K562 treated with DMSO at 1 percent for 12 hours (cell line): ENCODE data around the gene GPX6. TPM values are rescaled to one million over a fixed set of nuclear protein-coding genes. Genes with fewer than 3 reads are reported as not detected.

Experiments
- total RNA-seq: library from RNA; unstranded; fragments of 300-600 nt; gene quantifications from 2 replicates; pipeline ENCODE4 v1.2.3, GENCODE V29; 2022; ENCODE audit not compliant: insufficient read depth

GPX6 gene
- not detected in 2 replicates for total RNA-seq

GRCh38 chr6:28515676-28516075 is at the start of gene GPX6:
Gene GPX6 (minus strand): TSS chr6:28515793. CDS start chr6:28515743, 50 bp downstream.

GRCh38 chr6:28525496-28526039 is 10.0 kb upstream of the GPX6 start, which contains the start of gene GPX5:
Gene GPX5 (plus strand): TSS chr6:28525881. CDS start chr6:28526014, 133 bp downstream.

Other genes starting within 250 kb of the GPX6 start
- gene ZSCAN26, start 248.7 kb downstream of the GPX6 start, total RNA-seq = 4.7 and 7.2 TPM in 2 replicates
- gene PGBD1, start 234.2 kb downstream of the GPX6 start, total RNA-seq = 7.6 and 14.5 TPM in 2 replicates
- gene ZSCAN31, start 179.6 kb downstream of the GPX6 start, total RNA-seq = 2.8 and 10.9 TPM in 2 replicates
- gene ZKSCAN3, start 165.8 kb downstream of the GPX6 start, total RNA-seq = 3.3 and 8.7 TPM in 2 replicates
- 2.5 and 7.8 TPM in 2 replicates for gene ZSCAN12, start 116.0 kb downstream of the GPX6 start, total RNA-seq
- gene ZSCAN23, start 72.3 kb downstream of the GPX6 start, total RNA-seq = not detected in 2 replicates
- 1.2 and 5.1 TPM in 2 replicates for gene GPX5, start 10.1 kb upstream of the GPX6 start, total RNA-seq